H9 (cell line): ENCODE measurements around the gene ACTL6B. TPM values are rescaled to one million over a fixed set of nuclear protein-coding genes. Genes with fewer than 3 reads are reported as not detected.

Experiments
- DNase-seq: peaks from one replicate; pipeline ENCODE4 v3.0.0-alpha.2; 2017
- H2AFZ ChIP-seq: one replicate; pipeline ENCODE4 v1.6.1; 2013; ENCODE audit warnings: mild to moderate bottlenecking, low read length, control low read depth, moderate library complexity
- H2AK5ac ChIP-seq: 2 replicates; pipeline ENCODE4 v1.6.1; 2013; ENCODE audit warnings: low read length, control low read depth, mixed read lengths; ENCODE audit not compliant: insufficient read length
- H2BK120ac ChIP-seq: one replicate; pipeline ENCODE4 v1.6.1; 2013; ENCODE audit warnings: low read depth, mild to moderate bottlenecking, low read length, control low read depth, inconsistent platforms; ENCODE audit not compliant: poor library complexity, severe bottlenecking
- H2BK12ac ChIP-seq: 2 replicates; pipeline ENCODE4 v1.6.1; 2013; ENCODE audit warnings: low read length, control low read depth, mixed read lengths, low read depth; ENCODE audit not compliant: insufficient read length
- H2BK15ac ChIP-seq: 2 replicates; pipeline ENCODE4 v1.6.1; 2013; ENCODE audit warnings: low read depth, low read length, control low read depth
- H2BK20ac ChIP-seq: one replicate; pipeline ENCODE4 v1.6.1; 2013; ENCODE audit warnings: low read depth, mild to moderate bottlenecking, low read length, control low read depth, inconsistent platforms; ENCODE audit not compliant: poor library complexity, severe bottlenecking
- H2BK5ac ChIP-seq: 2 replicates; pipeline ENCODE4 v1.6.1; 2013; ENCODE audit warnings: low read length, control low read depth, mixed read lengths; ENCODE audit not compliant: insufficient read length
- H3K14ac ChIP-seq: 2 replicates; pipeline ENCODE4 v1.6.1; 2013; ENCODE audit warnings: low read length, control low read depth; ENCODE audit not compliant: insufficient read depth
- H3K18ac ChIP-seq: 2 replicates; pipeline ENCODE4 v1.6.1; 2013; ENCODE audit warnings: low read depth, mild to moderate bottlenecking, mixed read lengths, low read length, control low read depth; ENCODE audit not compliant: insufficient read length
- H3K23ac ChIP-seq: 2 replicates; pipeline ENCODE4 v1.6.1; 2013; ENCODE audit warnings: low read length, control low read depth, mixed read lengths, low read depth; ENCODE audit not compliant: insufficient read length
- H3K23me2 ChIP-seq: 2 replicates; pipeline ENCODE4 v1.6.1; 2013; ENCODE audit warnings: low read depth, mild to moderate bottlenecking, mixed read lengths, low read length, control low read depth; ENCODE audit not compliant: insufficient read length, poor library complexity, severe bottlenecking
- H3K27ac ChIP-seq: 2 replicates; pipeline ENCODE4 v1.5.1; 2013; ENCODE audit warnings: low read length, control low read depth, mixed read lengths, low read depth; ENCODE audit not compliant: insufficient read length
- H3K27me3 ChIP-seq: 2 replicates; pipeline ENCODE4 v1.6.1; 2013; ENCODE audit warnings: low read length, control low read depth, inconsistent platforms; ENCODE audit not compliant: insufficient read depth
- H3K4ac ChIP-seq: 2 replicates; pipeline ENCODE4 v1.6.1; 2013; ENCODE audit warnings: low read depth, mild to moderate bottlenecking, control low read depth, inconsistent platforms, low read length, moderate library complexity
- H3K4me1 ChIP-seq: 2 replicates; pipeline ENCODE4 v1.6.1; 2013; ENCODE audit warnings: low read length, control low read depth, inconsistent platforms; ENCODE audit not compliant: insufficient read depth
- H3K4me2 ChIP-seq: 2 replicates; pipeline ENCODE4 v1.6.1; 2013; ENCODE audit warnings: low read length, control low read depth, mixed read lengths; ENCODE audit not compliant: insufficient read length, insufficient read depth
- H3K56ac ChIP-seq: 2 replicates; pipeline ENCODE4 v1.6.1; 2013; ENCODE audit warnings: low read depth, mild to moderate bottlenecking, mixed read lengths, low read length, control low read depth; ENCODE audit not compliant: insufficient read length
- H3K79me1 ChIP-seq: 2 replicates; pipeline ENCODE4 v1.6.1; 2013; ENCODE audit warnings: low read depth, mild to moderate bottlenecking, moderate library complexity, low read length, control low read depth, inconsistent platforms; ENCODE audit not compliant: insufficient read depth, poor library complexity, severe bottlenecking
- H3K79me2 ChIP-seq: 2 replicates; pipeline ENCODE4 v1.6.1; 2013; ENCODE audit warnings: low read length, control low read depth, inconsistent platforms; ENCODE audit not compliant: insufficient read depth
- H3K9ac ChIP-seq: 2 replicates; pipeline ENCODE4 v1.6.1; 2013; ENCODE audit warnings: low read length, control low read depth, mixed read lengths; ENCODE audit not compliant: insufficient read length; ENCODE audit errors: extremely low read depth
- H3K9me3 ChIP-seq: one replicate; pipeline ENCODE4 v1.6.1; 2013; ENCODE audit warnings: low read depth, low read length, inconsistent platforms; ENCODE audit not compliant: control insufficient read depth
- H3T11ph ChIP-seq: one replicate; pipeline ENCODE4 v1.6.1; 2013; ENCODE audit warnings: mild to moderate bottlenecking, low read length, control low read depth, inconsistent platforms
- H4K20me1 ChIP-seq: one replicate; pipeline ENCODE4 v1.6.1; 2013; ENCODE audit not compliant: control insufficient read depth, insufficient read length, insufficient read depth
- H4K5ac ChIP-seq: 2 replicates; pipeline ENCODE4 v1.6.1; 2013; ENCODE audit warnings: low read depth, mild to moderate bottlenecking, mixed read lengths, low read length, control low read depth; ENCODE audit not compliant: insufficient read length
- H4K8ac ChIP-seq: replicated peaks from 2 replicates; pipeline ENCODE4 v1.6.1; 2013; ENCODE audit warnings: low read length, control low read depth, mixed read lengths, low read depth; ENCODE audit not compliant: insufficient read length
- H4K91ac ChIP-seq: 2 replicates; pipeline ENCODE4 v1.6.1; 2013; ENCODE audit warnings: low read depth, mild to moderate bottlenecking, moderate library complexity, mixed read lengths, low read length, control low read depth; ENCODE audit not compliant: insufficient read length
- H3K27ac Mint-ChIP-seq, 3 experiments: 2 replicates in 2 of 3; 3 replicates in 1 of 3; pipeline ENCODE4 v1.8.0; 2020 to 2021; ENCODE audit warnings: mixed read lengths in 3 of 3, mild to moderate bottlenecking in 1 of 3, moderate library complexity in 1 of 3
- H3K27me3 Mint-ChIP-seq: 2 replicates; pipeline ENCODE4 v1.8.0; 2021; ENCODE audit warnings: low read depth, mild to moderate bottlenecking, moderate library complexity, mixed read lengths
- H3K36me3 Mint-ChIP-seq, 3 experiments: 2 replicates in 2 of 3; 3 replicates in 1 of 3; pipeline ENCODE4 v1.8.0; 2020 to 2021; ENCODE audit warnings: low read depth in 3 of 3, mixed read lengths in 3 of 3; ENCODE audit not compliant: insufficient read depth in 1 of 3
- H3K4me1 Mint-ChIP-seq, 2 experiments: 2 replicates each; pipeline ENCODE4 v1.8.0; 2020; ENCODE audit warnings: mixed read lengths in 2 of 2
- H3K4me3 Mint-ChIP-seq, 2 experiments: 2 replicates in 1 of 2; 3 replicates in 1 of 2; pipeline ENCODE4 v1.8.0; 2020 to 2021; ENCODE audit warnings: mild to moderate bottlenecking in 2 of 2, mixed read lengths in 2 of 2, moderate library complexity in 1 of 2
- H3K9me3 Mint-ChIP-seq, 2 experiments: 2 replicates in 1 of 2; 3 replicates in 1 of 2; pipeline ENCODE4 v1.8.0; 2020; ENCODE audit warnings: mild to moderate bottlenecking in 2 of 2, mixed read lengths in 2 of 2, moderate library complexity in 1 of 2
- CTCF ChIP-seq: fragments of 200-600 bp; sonication (generic); conservative IDR thresholded peaks from 3 replicates; pipeline ENCODE4 v1.8.0; 2021; ENCODE audit warnings: antibody characterized with exemption, mild to moderate bottlenecking
- WGBS: extraction: QIAGEN DNeasy Blood & Tissue Kit; methylation state at CpG from one replicate; pipeline ENCODE4 v1.1.7; 2013; ENCODE audit warnings: missing lambda C conversion rate, low lambda C conversion rate, mixed read lengths; ENCODE audit not compliant: insufficient read length; ENCODE audit errors: extremely low coverage; 5-methylcytosine and 5-hydroxymethylcytosine counted together
- total RNA-seq: library from RNA; stranded (reverse); gene quantifications from 2 replicates; pipeline ENCODE4 v1.2.1, GENCODE V29; 2021

The ACTL6B gene
- total RNA-seq, 1 experiment from 2014 or later = 0.50 TPM

GRCh38 chr7:100627238-100627549 is 29.1 kb downstream of the ACTL6B start:
- Histone ChIP-seq H3T11ph (no peak overlapping the region), H3K18ac (no peak overlapping the region), H3K14ac (no peak overlapping the region; the same call in 1 of the 2 replicates), H4K8ac (no peak overlapping the region), H3K79me2 (no peaks in the 10 kb centered on the region), H3K23ac (no peak overlapping the region), H3K4me2 (peak overlapping the region; percentile 60), H2BK5ac (no peak overlapping the region), H3K4ac (no peak overlapping the region), H4K91ac (no peak overlapping the region), H4K20me1 (no peaks in the 10 kb centered on the region), H3K4me1 (no peaks in the 10 kb centered on the region), H3K27me3 (peaks cover 3% of the 10 kb centered on the region; the same call in 1 of the 2 replicates), H3K9ac (no peak overlapping the region), H2AK5ac (no peak overlapping the region), H3K27ac (no peak overlapping the region), H3K9me3 (no peaks in the 10 kb centered on the region), H3K23me2 (peaks cover 5% of the 10 kb centered on the region), H2BK12ac (no peak overlapping the region), H2AFZ (no peak overlapping the region), H2BK15ac (no peak overlapping the region), H2BK120ac (no peak overlapping the region), H3K79me1 (no peaks in the 10 kb centered on the region), H3K56ac (no peak overlapping the region), H2BK20ac (no peak overlapping the region), H4K5ac (no peak overlapping the region)
- no peak for DNase-seq
- Mint-ChIP-seq H3K36me3 (peaks cover 0 to 4% (median 0%) of the 10 kb centered on the region in 3 experiments; a peak in 1 of 7 replicates), H3K27ac (no peak overlapping the region), H3K4me3 (peak overlapping the region in 1 of 2 experiments; percentile 78; a peak in 2 of 5 replicates), H3K27me3 (peaks cover 44% of the 10 kb centered on the region), H3K9me3 (no peaks in the 10 kb centered on the region), H3K4me1 (peaks cover 9 to 18% of the 10 kb centered on the region in 2 experiments)
- TF ChIP-seq CTCF = no peak
- no CpG with 5 or more reads among the region's 21 CpGs for WGBS
